GM18526 (cell line): ENCODE measurements around the gene OR4D1.

ENCODE experiments used
- POLR2A ChIP-seq: IDR thresholded peaks from 3 replicates; pipeline ENCODE4 v1.6.1; 2011; ENCODE audit not compliant: insufficient read length; ENCODE audit errors: extremely low read depth

OR4D1 gene

GRCh38 chr17:58147930-58148434 is at the start of gene OR4D1:
OR4D1 (plus strand) TSS chr17:58148384; CDS start chr17:58155154, 6,770 bp downstream.
- TF ChIP-seq POLR2A = no peak

GRCh38 chr17:58100506-58100905 is 47.7 kb upstream of the OR4D1 start:
- TF ChIP-seq POLR2A = no peak

GRCh38 chr17:58105093-58105492 is 43.1 kb upstream of the OR4D1 start:
- TF ChIP-seq POLR2A = no peak

DNA sequence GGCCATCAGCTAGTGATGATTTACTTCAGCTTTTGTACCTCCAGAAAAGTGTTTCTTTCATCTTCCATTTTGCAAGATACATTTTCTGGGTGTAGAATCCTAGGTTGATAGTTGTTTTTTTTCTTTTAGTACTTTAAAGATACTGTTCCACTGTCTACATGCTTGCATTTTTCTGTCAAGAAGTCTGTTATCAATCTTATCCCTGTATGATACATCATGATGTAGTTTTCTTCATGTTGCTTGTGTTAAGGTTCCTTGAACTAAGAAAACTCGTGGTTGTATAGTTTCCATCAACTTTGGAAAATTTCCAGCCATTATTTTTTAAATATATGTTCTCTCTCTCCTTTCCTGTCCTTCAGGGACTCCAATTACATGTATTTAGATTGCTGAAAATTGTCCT is 40.9 kb upstream of the OR4D1 start:
- TF ChIP-seq POLR2A = no peak

GRCh38 chr17:58109197-58109596 is 39.0 kb upstream of the OR4D1 start:
- TF ChIP-seq POLR2A = no peak

GRCh38 chr17:58110012-58110411 is 38.2 kb upstream of the OR4D1 start:
- no peak for TF ChIP-seq POLR2A

DNA sequence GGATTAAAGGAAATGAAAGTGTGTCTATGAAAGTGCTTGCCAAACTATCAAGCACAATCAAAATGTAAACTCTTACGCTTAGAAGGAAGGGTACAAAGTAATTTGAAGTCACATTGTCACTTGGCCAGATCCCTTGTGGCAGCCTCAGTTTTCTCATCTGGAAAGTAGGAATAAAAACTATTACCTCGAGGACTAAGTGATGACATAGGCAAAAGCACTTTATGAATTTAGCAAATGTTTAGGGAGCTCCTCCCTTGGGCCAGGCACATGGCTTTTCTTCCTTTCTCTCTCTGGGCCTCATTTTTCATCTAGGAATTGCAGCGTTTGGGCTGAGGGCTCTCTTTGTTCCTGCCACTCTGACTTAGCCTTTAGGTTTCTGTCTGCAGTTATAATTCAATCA is 36.5 kb upstream of the OR4D1 start:
- no peak for TF ChIP-seq POLR2A

DNA sequence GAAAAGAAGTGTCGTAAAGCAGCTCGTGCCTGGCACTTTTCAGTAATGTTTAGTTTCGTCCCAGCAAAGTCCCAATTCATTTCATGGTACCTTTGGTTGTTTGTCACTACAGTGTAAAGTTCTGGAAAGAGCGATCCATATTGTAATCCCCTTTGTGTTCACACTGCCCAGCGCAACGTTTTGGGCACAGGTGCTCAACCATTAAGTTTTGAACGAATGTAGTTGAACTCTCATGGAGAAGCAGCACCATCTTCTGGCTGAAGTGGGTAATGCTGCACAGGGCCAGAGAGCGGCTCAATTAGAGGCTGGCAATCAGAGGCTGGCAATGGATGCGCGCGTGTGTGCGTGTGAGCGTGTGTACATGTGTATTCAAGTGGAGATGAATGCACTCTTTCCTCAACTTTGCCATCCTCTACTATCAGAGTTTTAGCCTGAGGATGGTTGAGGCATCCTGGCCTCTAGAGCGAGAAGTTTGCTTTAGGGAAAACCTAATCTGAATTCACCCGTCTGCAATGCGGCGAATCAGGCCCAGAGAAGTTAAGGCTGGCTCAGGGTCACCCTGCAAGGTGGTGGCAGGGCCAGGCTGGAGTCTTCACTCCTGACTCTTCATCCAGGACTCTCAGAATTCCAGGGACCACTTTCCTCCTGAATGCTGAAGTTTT is 35.1 kb upstream of the OR4D1 start:
- no peak for TF ChIP-seq POLR2A

DNA sequence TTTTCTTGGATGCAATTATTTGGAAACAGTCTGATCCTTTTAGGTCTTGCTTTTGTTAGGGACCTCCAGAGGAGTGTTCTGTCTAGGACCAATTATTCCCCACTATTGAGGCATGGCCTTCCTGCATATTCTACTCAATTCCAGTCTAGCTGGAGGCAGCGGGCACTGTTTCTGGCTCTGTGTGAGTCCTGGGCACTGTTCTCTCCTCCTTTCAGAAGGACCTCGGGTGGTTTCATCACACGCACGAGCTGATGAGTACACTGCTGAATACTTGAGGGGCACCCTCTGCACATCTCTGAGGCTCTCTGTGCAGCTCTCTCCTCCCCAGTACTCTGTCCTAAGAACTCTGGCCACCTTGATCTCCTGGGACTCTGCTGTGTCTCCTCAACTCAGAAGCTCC is 34.2 kb upstream of the OR4D1 start:
- TF ChIP-seq POLR2A = no peak

GRCh38 chr17:58117382-58117781 is 30.8 kb upstream of the OR4D1 start:
- no peak for TF ChIP-seq POLR2A

DNA sequence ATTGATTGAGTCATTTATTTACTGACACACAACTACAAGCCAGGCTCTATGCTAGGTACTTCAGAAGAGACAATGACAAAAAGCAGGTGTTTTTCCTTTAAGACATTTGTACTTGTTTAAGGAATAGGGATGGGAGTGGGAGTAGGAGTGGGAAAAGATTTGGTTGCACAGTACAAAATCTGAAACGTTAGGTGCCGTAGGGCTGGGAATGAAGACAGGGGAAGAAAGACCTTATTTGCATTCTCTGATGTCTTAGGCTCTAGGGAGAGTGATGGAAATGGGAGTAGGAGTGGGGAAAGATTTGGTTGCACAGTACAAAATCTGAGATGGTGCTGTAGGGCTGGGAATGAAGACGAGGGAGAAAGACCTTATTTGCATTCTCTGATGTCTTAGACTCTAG is 28.7 kb upstream of the OR4D1 start:
- TF ChIP-seq POLR2A = no peak

GRCh38 chr17:58120195-58120822 is 27.9 kb upstream of the OR4D1 start:
- no peak for TF ChIP-seq POLR2A

- TF ChIP-seq POLR2A = no peak
Observed at GRCh38 chr17:58121925-58122324, 26.3 kb upstream of the OR4D1 start.

DNA sequence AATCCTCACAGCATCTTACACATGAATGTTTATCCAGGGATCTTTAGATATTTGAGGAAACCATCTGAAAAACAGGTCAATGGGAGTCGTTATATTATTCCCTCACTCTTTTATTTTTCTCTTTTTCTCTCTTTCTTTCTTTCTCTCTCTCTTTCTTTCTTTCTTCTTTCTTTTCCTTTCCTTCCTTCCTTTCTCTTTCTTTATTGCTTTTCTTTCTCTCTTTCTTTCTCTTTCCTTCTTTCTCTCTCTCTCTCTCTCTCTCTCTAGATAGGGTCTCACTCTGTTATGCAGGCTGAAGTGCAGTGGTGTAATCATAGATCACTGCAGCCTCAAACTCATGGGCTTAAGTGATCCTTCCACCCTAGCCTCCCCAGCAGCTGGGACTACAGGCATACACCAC is 20.3 kb upstream of the OR4D1 start:
- no peak for TF ChIP-seq POLR2A

GRCh38 chr17:58136669-58137279 is 11.4 kb upstream of the OR4D1 start:
- TF ChIP-seq POLR2A = no peak

DNA sequence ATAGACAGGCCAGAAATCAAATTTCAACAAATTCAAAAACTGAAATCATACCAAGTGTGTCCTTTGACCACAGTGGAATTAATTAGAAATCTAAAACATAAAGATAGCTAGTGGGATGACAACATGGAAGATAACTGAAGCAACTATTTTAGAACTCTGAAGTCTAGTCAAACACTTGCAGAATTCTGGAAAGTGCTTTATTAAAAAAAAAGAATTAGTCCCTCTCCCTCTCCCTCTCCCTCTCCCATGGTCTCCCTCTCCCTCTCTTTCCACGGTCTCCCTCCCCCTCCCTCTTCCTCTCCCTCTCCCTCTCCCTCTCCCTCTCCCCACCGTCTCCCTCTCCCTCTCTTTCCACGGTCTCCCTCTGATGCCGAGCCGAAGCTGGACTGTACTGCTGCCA is 6.7 kb upstream of the OR4D1 start:
- no peak for TF ChIP-seq POLR2A
